A673 (cell line): ENCODE results near the gene CMC2. TPM values are rescaled to one million over a fixed set of nuclear protein-coding genes. Genes with fewer than 3 reads are reported as not detected.

Experiments used
- Bru-seq: library from RNA; stranded (reverse); fragments of 400-500 nt; gene quantifications from one replicate; lab custom pipeline; 2021; lab: Mats Ljungman, UMichigan
- BruChase-seq, 2 experiments: library from RNA; stranded (reverse); fragments of 400-500 nt; gene quantifications; one replicate each; lab custom pipeline; 2021; lab: Mats Ljungman, UMichigan
- BruUV-seq: library from RNA; stranded (reverse); fragments of 400-500 nt; replicated peaks from 2 replicates; lab custom pipeline; 2021; lab: Mats Ljungman, UMichigan
- CTCF ChIA-PET: fragments of 300-600 bp; sonication (Branson Sonifier 250); formaldehyde crosslinking; loops from one replicate; lab custom pipeline; 2022; ENCODE audit warnings: antibody characterized with exemption; lab: Charles Lee
- POLR2A ChIA-PET: fragments of 300-600 bp; sonication (Branson Sonifier 250); formaldehyde crosslinking; loops from one replicate; lab custom pipeline; 2022; ENCODE audit warnings: antibody characterized with exemption; ENCODE audit not compliant: low non-redundant PET; lab: Charles Lee
- DNase-seq: peaks from one replicate; pipeline ENCODE4 v3.0.0-alpha.2; 2015; ENCODE audit warnings: low spot score
- H3K27ac ChIP-seq: fragments of 200-600 bp; sonication (generic); 2 replicates; pipeline ENCODE4 v1.5.1; 2016; ENCODE audit warnings: mixed run types, low read depth, mild to moderate bottlenecking, mixed read lengths, antibody characterized with exemption, low read length; ENCODE audit not compliant: poor library complexity, severe bottlenecking
- H3K27me3 ChIP-seq: fragments of 200-600 bp; sonication (generic); replicated peaks from 2 replicates; pipeline ENCODE4 v1.6.1; 2017; ENCODE audit warnings: mixed run types, low read depth, mild to moderate bottlenecking, mixed read lengths, antibody characterized with exemption, low read length; ENCODE audit not compliant: insufficient read depth, poor library complexity
- H3K36me3 ChIP-seq: fragments of 200-600 bp; sonication (generic); 2 replicates; pipeline ENCODE4 v1.6.1; 2016; ENCODE audit warnings: mixed run types, mild to moderate bottlenecking, mixed read lengths, antibody characterized with exemption, low read length; ENCODE audit not compliant: insufficient read depth, poor library complexity, severe bottlenecking
- H3K4me1 ChIP-seq: fragments of 200-600 bp; sonication (generic); 2 replicates; pipeline ENCODE4 v1.6.1; 2017; ENCODE audit warnings: mixed run types, mild to moderate bottlenecking, mixed read lengths, antibody characterized with exemption, low read length; ENCODE audit not compliant: insufficient read depth, poor library complexity, severe bottlenecking
- H3K4me3 ChIP-seq: fragments of 200-600 bp; sonication (generic); 2 replicates; pipeline ENCODE4 v1.5.1; 2016; ENCODE audit warnings: low read depth, mixed run types, mild to moderate bottlenecking, mixed read lengths, low read length; ENCODE audit not compliant: poor library complexity, severe bottlenecking
- H3K9me3 ChIP-seq: fragments of 200-600 bp; sonication (generic); 2 replicates; pipeline ENCODE4 v1.6.1; 2016; ENCODE audit warnings: mixed run types, low read depth, mild to moderate bottlenecking, mixed read lengths, antibody characterized with exemption, low read length; ENCODE audit not compliant: poor library complexity, severe bottlenecking
- CTCF ChIP-seq: fragments of 300-800, 200-600 bp; sonication (generic); conservative IDR thresholded peaks from 2 replicates; pipeline ENCODE4 v1.5.1; 2017; ENCODE audit warnings: low read depth, mild to moderate bottlenecking, antibody characterized with exemption, low read length, moderate library complexity, mixed read lengths
- EZH2 ChIP-seq: fragments of 200-600 bp; sonication (generic); IDR thresholded peaks from 2 replicates; pipeline ENCODE4 v1.6.1; 2017; ENCODE audit warnings: borderline replicate concordance, low read depth, mild to moderate bottlenecking, mixed read lengths, antibody characterized with exemption, low read length; ENCODE audit not compliant: poor library complexity, severe bottlenecking
- intact Hi-C: fragments of 100-400 bp; cut with micrococcal nuclease; formaldehyde crosslinking; loops from one replicate; pipeline ENCODE4 v1.10.0; 2022; ENCODE audit not compliant: unreplicated experiment
- long read RNA-seq: library from polyadenylated mRNA; stranded (forward); transcript quantifications from one replicate; pipeline ENCODE4 v2.0.0, GENCODE V29; 2022
- total RNA-seq: library from RNA; stranded (reverse); gene quantifications from 2 replicates; pipeline ENCODE4 v1.2.3, GENCODE V29; 2021

CMC2 gene
- total RNA-seq = 129 and 130 TPM in 2 replicates
- percentile 90 among the genes with signal in this experiment for Bru-seq, nascent RNA
- percentile 85 among the genes with signal in this experiment for BruChase-seq, experiment 1, labeled RNA remaining after a 2-hour chase
- percentile 78 among the genes with signal in this experiment for BruChase-seq, experiment 2, labeled RNA remaining after a 6-hour chase
- long read RNA-seq, full-length matches to known transcripts = 126 of 202 reads
- long read RNA-seq, partial matches to known transcripts = 1 of 202 reads
- long read RNA-seq, other reads (novel, unspliced or antisense) = 75 of 202 reads

DNA sequence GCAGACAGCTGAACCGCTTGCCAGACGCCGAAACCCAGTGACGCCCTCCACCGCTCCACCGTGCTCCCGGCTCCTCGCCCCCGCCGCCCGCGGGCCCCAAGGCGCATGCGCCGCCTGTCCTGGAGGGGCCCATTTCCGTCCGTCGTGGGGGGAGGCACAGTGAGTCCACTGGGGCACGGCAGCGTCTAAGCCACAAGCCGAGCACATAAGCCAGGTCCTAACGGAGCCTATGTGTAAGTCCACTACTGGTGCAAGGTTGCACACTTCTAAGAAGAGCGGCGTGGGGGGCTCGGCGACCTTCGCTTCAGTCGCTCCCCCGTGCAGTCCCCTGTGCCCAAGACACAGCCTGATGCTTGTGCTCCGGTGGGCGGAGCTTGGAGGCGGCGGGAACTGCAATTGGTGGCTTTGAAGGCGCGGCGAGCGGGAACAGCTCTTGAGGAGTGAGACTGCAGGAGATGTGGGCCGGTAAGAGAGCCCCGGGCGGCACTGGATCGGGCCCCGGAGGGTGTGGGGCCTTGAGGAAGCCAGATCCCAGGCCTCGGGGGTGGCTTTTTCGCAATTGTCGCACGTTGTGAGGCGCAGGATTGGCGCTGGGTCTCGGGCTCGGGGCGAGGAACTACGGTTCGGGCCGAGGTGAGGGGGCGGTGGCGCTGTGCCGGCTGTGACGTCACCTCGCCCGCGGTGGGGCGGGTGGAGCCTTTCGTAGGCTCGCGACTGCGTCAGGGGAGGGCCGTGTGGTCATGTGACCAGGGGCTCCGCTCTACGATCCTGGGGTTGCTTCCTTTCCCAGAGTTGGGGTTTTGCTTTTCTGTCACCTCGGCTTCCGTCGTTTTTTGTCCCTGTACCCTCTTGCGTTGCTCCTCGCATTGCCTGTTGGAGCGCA lies at the start of gene CMC2, which contains the start of gene CENPN:
Gene CMC2, minus strand, starts transcription at position 73 of the 883 bp plus-strand sequence. CDS start 9,491 bp downstream, outside the sequence.
Gene CENPN, plus strand, starts transcription at position 402 of the 883 bp plus-strand sequence. CDS start 4,726 bp downstream, outside the sequence.
- TSS peak; percentile 48 for BruUV-seq
- DNase-seq = peak; percentile 99
- TF ChIP-seq EZH2 = no peak
- no peak for TF ChIP-seq CTCF
- peaks cover 7% of the 10 kb centered on the region for H3K36me3 ChIP-seq
- intact Hi-C loops = loop anchor here (10.0 kb wide), 1 partner anchor 728 kb away; no protein-coding TSS in a partner anchor
- H3K4me1 ChIP-seq = peaks cover 22% of the 10 kb centered on the region
- ChIA-PET POLR2A (interaction anchor here (0.6 kb wide), 1 partner anchor 758 kb away, joined by 4 read pairs; no protein-coding TSS in a partner anchor), CTCF (interaction anchor here (0.9 kb wide), 1 partner anchor 29 kb away, joined by 3 read pairs; the partner anchor contains the start of gene ATMIN)
- H3K9me3 ChIP-seq = no peaks in the 10 kb centered on the region
- H3K27me3 ChIP-seq = no peaks in the 10 kb centered on the region
- H3K4me3 ChIP-seq = peak within 1 kb of the TSS; percentile 71
- peak within 1 kb of the TSS; percentile 100 for H3K27ac ChIP-seq

- Histone ChIP-seq H3K27me3 (no peaks in the 10 kb centered on the region), H3K4me1 (no peaks in the 10 kb centered on the region), H3K4me3 (no peak overlapping the region), H3K27ac (no peak overlapping the region), H3K9me3 (peaks cover 12% of the 10 kb centered on the region), H3K36me3 (no peaks in the 10 kb centered on the region)
- no TSS peak for BruUV-seq
- intact Hi-C loops = no loop called here
- no peak for DNase-seq
- CTCF ChIA-PET = no interaction called here
- TF ChIP-seq EZH2 (no peak), CTCF (no peak)
- POLR2A ChIA-PET = no interaction called here
Measured at GRCh38 chr16:81053761-81054160, 47.1 kb upstream of the CMC2 start.

- ChIA-PET POLR2A (no interaction called here), CTCF (no interaction called here)
- no peaks in the 10 kb centered on the region for H3K27me3 ChIP-seq
Measured at GRCh38 chr16:81042821-81043220, 36.1 kb upstream of the CMC2 start.

More at GRCh38 chr16:81042821-81043220, 36.1 kb upstream of the CMC2 start:
- TF ChIP-seq CTCF = no peak
- TF ChIP-seq EZH2 = no peak
- Histone ChIP-seq H3K36me3 (peaks cover 39% of the 10 kb centered on the region), H3K4me1 (no peaks in the 10 kb centered on the region), H3K9me3 (no peaks in the 10 kb centered on the region), H3K4me3 (no peak overlapping the region), H3K27ac (no peak overlapping the region)
- BruUV-seq = no TSS peak
- intact Hi-C loops = no loop called here
- DNase-seq = no peak
